Right ventricle myocardium inferior (tissue), 1 donor: ENCODE data around the gene ANKHD1. TPM values are rescaled to one million over a fixed set of nuclear protein-coding genes. Genes with fewer than 3 reads are reported as not detected.

Source experiments
- ATAC-seq: fragments of 200-7000 bp; cut with Tn5 transposase; one replicate; pipeline ENCODE4 v1.9.1; 2020; ENCODE audit warnings: mild to moderate bottlenecking, moderate library complexity
- DNase-seq: peaks from one replicate; pipeline ENCODE4 v3.0.0; 2021; ENCODE audit errors: missing footprints
- intact Hi-C: fragments of 100-400 bp; cut with DNase I; formaldehyde crosslinking; loops from one replicate; pipeline ENCODE4 v1.11.0; 2022
- total RNA-seq: library from RNA; stranded (reverse); fragmentation: NEBNext Ultra II Directional; extraction: Animal tissue kit (Norgen Biotek cat#: 25700); gene quantifications from one replicate; pipeline ENCODE4 v1.2.1, GENCODE V29; 2021
- donor health status: DM: no; HTN: yes; CAD: no; lungs with severe emphysema.

ANKHD1 gene
- total RNA-seq, 1 donor from 2014 or later = 57.2 TPM

DNA sequence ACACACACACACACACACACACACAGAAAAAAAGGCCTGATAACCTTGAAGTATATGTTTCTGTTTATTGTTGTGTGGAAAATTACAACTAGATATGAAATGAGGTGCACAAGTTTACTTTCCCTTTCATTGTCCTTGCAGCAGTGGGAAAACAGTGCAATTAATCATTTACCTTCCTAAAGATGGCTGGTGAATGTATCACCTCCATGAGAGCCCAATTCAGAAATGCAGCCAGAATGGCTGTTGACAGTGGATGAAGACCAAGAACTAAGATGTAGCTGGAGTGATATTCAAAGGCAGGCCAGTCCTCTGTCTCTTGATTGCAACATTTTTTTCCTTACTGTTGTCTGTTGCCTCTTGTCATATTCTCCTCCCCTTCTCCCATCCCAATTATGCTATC lies 96.3 kb downstream of the ANKHD1 start:
- ATAC-seq (no peak), DNase-seq (no peak)
- intact Hi-C loops = no loop called here

DNA sequence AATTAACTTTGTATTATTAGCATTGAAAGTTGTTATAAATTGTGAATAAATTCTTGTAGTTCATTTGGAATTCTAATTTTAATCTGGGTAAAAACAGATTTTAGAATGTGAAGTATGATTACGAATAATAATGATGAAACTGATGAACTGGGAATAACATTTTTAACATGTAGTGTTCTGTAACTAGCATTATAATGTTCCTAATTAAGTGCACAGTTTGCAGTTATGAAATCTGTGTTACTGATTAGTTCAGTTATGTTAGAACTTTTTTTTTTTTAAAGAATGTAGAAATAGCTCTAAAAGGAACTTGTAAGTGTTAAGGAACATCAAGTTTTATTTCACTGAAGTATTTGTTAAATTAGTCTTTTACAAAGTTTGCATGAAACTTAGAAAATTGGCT lies 97.0 kb downstream of the ANKHD1 start:
- ATAC-seq (no peak), DNase-seq (no peak)
- intact Hi-C loops = no loop called here

DNA sequence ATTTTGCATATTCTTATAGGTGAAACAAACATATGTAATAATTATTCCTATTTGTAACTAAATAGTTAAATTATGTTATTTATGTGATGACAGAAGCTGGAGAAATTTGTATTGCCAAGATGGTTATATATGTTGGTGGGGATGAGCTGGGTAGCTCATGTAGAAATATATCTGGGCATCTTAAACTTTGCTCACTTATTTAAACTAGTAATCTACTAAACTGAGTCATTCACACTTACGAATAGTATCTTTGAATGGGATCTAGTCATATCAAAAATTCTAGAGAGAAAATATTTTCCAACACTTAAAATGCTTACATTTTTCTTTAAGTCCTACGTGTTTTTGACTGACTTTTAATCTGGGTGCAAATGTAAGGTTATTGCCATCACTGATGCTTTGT lies 101.2 kb downstream of the ANKHD1 start:
- DNase-seq (no peak), ATAC-seq (no peak)
- intact Hi-C loops = no loop called here

DNA sequence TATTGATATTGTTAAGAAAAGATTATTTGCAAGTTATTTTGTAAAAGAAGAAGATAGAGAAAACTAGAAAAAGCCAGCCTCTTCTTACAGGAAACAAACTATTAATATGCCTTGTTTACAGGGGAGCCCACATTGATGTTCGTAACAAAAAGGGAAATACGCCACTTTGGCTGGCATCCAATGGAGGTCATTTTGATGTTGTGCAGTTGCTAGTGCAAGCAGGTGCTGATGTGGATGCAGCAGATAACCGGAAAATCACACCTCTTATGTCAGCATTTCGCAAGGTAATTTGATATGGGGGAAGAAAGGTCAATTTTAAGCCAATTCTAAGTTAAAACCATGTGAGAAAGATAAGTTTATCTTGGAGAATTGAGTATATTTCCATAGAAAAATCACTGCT lies 108.3 kb downstream of the ANKHD1 start:
- ATAC-seq (no peak), DNase-seq (no peak)
- intact Hi-C loops = no loop called here

DNA sequence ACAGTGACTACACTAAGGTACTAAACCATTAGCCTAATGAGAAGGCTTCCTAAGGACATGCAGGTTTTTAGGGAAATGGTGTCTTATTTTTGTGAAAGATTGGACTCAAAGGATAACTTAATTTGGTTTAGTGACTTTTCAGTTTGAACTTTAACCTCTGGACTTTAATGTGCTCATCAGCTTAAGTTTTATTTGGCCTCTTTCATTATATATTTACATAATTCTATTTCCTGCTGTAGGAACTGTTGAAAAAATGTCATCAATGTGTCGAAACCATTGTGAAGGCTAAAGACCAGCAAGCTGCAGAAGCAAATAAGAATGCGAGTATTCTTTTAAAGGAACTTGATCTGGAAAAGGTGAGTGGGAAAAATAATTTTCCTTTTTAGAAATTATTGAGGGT lies 111.5 kb downstream of the ANKHD1 start:
- intact Hi-C loops = no loop called here

DNA sequence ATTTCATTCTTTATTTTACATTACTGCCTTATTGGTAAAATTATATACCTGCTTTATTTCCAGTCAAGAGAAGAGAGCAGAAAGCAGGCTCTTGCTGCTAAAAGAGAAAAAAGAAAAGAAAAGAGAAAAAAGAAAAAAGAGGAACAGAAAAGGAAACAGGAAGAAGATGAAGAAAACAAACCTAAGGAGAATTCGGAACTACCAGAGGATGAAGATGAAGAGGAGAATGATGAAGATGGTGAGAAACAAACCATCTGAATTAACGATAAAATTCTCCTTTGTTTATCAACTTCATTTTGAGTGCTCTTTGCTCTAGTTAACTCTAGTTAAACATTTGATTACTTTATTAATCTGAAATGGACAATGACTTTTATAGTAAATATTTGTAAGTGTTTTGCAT lies 122.4 kb downstream of the ANKHD1 start:
- intact Hi-C loops = no loop called here
- ATAC-seq = no peak

More for the DNA sequence above, 111.5 kb downstream of the ANKHD1 start:
- ATAC-seq = no peak
- no peak for DNase-seq

DNA sequence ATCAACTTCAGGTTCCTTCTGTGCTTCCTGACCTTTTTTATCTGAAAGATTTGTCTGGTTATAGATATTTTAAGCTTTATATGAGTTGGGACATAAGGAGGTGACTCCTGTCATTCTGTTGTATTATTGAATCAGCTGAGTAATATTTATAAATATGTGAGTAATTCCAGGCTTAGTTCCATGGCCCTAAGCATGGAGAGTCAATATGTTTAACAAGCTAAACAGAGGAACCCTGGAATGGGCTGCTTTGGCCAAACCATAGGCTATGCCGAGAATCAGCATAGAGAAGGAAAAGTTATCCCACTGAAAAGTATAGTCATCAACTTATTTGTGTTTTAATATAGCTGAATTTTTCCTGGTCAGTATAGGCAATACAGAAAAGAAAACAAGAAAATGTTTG lies 138.6 kb downstream of the ANKHD1 start:
- intact Hi-C loops = no loop called here
- no peak for ATAC-seq
- no peak for DNase-seq

More for the DNA sequence above, 122.4 kb downstream of the ANKHD1 start:
- DNase-seq = no peak

DNA sequence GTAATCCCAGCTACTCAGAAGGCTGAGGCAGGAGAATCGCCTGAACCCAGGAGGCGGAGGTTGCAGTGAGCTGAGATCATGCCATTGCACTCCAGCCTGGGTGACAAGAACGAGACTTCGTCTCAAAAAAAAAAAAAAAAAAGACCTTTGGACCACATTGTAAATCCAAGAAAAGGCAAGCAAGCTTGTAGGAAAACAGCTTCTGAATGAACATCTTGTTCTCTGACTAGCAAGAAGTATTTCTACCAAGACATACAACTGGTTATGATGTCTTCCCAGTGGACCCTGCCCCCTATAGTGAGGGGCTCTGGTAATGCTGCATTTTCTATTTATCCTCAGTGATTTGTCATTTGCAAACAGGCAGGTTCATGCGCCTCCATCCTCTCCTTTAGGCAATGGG lies 141.3 kb downstream of the ANKHD1 start:
- intact Hi-C loops = no loop called here
- ATAC-seq = no peak

DNA sequence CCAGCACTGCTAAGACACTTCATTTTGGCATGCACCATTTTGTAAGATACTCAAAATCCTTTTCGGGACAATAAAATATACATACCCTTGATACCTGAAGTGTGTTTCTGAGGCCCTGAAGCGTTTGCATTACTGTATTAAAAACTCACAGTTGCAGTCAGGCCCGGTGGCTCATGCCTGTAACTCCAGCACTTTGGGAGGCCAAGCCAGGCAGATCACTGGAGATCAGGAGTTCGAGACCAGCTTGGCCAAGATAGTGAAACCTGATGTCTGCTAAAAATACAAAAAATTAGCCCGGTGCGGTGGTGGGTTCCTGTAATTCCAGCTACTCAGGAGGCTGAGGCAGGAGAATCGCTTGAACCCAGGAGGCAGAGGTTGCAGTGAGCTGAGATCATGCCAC lies 143.4 kb downstream of the ANKHD1 start:
- no peak for ATAC-seq
- no peak for DNase-seq
- intact Hi-C loops = loop anchor here (5.0 kb wide), 2 partner anchors 143 to 147 kb away; partner anchors contain the start of genes ANKHD1, HARS1 and HARS2

More for the DNA sequence above, 141.3 kb downstream of the ANKHD1 start:
- DNase-seq = no peak

DNA sequence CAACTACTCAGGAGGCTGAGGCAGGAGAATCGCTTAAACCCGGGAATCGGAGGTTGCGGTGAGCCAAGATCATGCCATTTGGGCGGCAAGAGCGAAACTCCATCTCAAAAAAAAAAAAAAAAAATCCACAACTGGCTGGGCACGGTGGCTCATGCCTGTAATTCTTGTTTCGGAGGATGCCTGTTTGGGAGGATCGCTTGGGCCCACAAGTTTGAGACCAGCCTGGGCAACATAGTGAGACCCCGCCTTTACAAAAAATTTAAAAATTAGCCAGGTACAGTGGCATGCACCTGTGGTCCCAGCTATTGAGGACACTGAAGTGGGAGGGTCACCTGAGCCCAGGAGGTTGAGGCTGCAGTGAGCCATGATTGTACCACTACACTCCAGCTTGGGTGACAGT lies 144.0 kb downstream of the ANKHD1 start:
- DNase-seq (no peak), ATAC-seq (no peak)
- intact Hi-C loops = loop anchor here (2.0 to 5.0 kb wide), 4 partner anchors 93 to 147 kb away; partner anchors contain the start of genes ANKHD1, HARS1, HARS2 and TMCO6

DNA sequence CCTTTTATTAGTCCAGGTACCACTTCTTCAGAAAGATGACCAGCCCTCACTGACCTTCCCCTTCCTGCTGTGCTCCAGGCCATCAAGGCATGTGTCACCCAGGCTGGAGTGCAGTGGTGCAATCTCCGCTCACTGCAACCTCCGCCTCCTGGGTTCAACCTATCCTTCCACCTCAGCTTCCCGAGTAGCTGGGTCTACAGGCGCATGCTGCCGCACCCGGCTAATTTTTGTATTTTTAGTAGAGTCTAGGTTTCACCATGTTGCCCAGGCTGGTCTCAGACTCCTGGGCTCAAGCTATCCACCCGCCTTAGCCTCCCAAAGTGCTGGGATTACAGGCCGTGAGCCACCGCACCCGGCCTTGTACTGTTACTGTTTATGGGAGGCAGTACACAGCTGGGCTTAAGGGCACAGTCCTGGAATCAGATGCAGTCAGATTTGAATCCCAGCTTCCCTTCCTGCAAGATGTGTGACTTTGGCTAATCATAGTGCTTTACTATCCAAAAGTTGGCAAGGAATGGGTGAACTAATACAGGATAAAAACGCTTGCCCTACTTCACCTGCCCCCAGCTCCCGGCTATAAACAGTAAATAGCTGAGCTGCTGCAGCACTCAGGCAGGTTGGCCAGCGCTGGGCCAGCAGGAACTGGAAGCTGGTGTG lies 145.3 kb downstream of the ANKHD1 start:
- intact Hi-C loops = loop anchor here (2.0 to 5.0 kb wide), 4 partner anchors 92 to 145 kb away; partner anchors contain the start of genes ANKHD1, HARS1, HARS2 and TMCO6
- no peak for DNase-seq
- ATAC-seq = peak; percentile 0

DNA sequence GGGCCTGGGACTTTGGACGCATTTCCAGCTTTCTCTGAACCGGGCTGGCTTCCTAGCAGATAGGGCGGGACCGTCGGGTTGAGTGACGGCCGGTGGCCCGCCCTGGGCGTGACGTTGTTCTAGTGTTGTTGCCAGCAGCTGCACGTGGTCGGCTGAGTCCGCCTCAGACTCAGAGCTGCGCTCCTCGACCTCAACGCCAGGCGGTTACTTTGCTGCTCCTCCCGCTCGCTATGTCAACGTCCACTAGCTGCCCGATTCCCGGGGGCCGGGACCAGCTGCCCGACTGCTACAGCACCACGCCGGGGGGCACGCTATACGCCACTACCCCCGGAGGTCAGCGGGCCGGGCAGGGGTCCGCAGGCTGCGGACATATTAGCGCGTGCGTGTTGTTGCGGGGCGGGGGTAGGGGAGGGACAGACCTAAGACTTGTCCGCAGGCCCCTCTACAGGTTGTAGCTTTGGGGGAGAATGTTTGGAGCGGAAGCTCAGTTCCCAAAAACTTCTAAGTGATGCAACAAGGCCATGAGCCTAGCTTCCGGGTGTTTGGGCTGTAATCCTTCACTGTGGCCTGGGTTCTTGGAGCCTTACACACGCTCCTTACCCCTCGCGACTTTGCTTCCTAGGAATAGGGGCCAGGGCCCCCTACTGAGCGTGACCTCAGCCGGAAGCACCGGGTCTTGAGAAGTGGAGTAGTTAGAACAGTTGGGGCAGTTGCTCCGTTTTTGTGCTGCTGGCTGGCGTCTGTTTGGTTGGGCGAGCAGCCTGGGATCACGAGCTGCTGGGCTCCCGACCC lies 146.1 kb downstream of the ANKHD1 start, which contains the start of gene EIF4EBP3:
Gene EIF4EBP3 (plus strand): TSS at position 155 of the 792 bp plus-strand sequence. CDS start 76 bp downstream, at position 231.
- ATAC-seq = peak; percentile 93
- intact Hi-C loops = loop anchor here (2.0 to 5.0 kb wide), 4 partner anchors 91 to 145 kb away; partner anchors contain the start of genes ANKHD1, HARS1, HARS2 and TMCO6
- DNase-seq = peak; percentile 98

DNA sequence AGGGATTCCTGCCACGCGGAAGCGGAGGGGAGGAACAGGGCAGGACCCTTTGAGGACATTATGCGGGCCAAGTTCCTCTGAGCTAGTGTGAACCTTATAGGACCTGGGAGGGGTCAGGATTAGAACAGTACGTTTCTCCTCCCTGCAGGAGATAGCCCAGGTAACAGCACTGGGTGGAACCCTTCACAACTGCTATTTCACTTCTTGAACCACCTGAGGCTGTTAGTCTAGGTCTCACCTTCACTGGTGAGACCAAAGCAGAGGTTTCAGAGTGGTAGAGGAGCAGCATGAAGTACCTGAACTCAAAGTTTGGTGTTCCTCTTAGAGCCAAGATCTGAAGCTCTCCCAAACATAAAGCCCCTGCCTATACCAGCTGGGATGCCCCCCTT lies 146.7 kb downstream of the ANKHD1 start:
- ATAC-seq = peak; percentile 57
- intact Hi-C loops = loop anchor here (5.0 kb wide), 2 partner anchors 144 to 146 kb away; partner anchors contain the start of genes ANKHD1, HARS1 and HARS2

DNA sequence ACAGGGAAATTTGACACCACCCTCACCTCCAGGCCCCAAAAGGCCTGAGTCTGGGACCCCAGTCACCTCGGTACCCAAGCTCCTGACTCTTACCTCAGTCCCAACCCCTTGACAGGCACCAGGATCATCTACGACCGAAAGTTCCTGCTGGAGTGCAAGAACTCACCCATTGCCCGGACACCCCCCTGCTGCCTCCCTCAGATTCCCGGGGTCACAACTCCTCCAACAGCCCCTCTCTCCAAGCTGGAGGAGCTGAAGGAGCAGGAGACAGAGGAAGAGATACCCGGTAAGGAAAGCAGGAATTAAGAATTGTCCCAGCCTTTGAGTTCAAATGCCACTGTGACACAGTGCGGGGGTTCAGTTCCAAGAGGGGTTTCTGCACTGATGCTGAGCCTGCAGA lies 147.2 kb downstream of the ANKHD1 start:
- ATAC-seq (no peak), DNase-seq (no peak)
- intact Hi-C loops = loop anchor here (5.0 kb wide), 2 partner anchors 144 to 146 kb away; partner anchors contain the start of genes ANKHD1, HARS1 and HARS2

More for the DNA sequence above, 146.7 kb downstream of the ANKHD1 start:
- no peak for DNase-seq

DNA sequence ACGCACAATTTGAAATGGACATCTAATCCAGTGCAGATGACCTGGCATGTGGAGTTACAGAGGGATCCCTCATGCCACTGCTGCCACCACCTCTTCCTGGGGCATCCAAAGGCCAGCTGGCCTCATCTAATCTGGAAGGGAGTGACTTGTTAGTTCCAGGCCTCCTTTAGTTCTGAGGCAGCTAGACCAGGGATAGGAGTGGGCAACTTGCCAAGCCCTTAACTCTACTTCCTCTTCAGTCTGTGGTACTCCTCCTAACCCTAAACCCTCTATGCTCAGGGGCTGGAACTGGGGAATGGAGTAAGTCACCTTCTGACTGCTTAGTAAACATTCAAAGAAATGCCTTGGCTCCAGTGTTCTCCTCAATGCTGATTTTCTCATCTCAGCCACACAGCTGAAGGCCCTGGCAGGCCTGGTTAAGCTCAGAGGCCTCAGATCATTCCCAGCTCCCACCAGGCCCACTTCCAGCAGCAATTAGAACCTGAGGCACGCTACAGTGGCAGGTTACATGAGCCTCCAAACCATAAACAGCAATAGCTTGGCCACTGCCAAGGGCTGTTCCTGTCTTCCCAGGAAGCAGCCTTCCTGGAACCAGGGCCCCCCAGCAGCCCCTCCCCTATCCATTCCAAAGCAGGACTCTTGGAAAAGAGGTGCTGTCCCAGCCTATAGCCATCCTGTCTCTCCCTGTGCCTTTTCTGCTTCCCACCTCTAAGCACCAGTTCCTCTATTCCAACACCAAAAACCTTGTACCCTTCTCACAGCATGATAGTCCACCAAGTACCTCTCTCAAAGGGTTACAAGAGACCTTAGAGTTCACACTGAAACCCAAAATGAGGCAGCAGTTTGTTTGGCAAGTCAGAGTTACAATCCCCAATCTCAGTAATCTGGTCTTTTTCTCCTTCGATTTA lies 147.9 kb downstream of the ANKHD1 start:
- intact Hi-C loops = loop anchor here (5.0 kb wide), 2 partner anchors 143 to 147 kb away; partner anchors contain the start of genes ANKHD1, HARS1 and HARS2
- DNase-seq (no peak), ATAC-seq (peak; percentile 3)

DNA sequence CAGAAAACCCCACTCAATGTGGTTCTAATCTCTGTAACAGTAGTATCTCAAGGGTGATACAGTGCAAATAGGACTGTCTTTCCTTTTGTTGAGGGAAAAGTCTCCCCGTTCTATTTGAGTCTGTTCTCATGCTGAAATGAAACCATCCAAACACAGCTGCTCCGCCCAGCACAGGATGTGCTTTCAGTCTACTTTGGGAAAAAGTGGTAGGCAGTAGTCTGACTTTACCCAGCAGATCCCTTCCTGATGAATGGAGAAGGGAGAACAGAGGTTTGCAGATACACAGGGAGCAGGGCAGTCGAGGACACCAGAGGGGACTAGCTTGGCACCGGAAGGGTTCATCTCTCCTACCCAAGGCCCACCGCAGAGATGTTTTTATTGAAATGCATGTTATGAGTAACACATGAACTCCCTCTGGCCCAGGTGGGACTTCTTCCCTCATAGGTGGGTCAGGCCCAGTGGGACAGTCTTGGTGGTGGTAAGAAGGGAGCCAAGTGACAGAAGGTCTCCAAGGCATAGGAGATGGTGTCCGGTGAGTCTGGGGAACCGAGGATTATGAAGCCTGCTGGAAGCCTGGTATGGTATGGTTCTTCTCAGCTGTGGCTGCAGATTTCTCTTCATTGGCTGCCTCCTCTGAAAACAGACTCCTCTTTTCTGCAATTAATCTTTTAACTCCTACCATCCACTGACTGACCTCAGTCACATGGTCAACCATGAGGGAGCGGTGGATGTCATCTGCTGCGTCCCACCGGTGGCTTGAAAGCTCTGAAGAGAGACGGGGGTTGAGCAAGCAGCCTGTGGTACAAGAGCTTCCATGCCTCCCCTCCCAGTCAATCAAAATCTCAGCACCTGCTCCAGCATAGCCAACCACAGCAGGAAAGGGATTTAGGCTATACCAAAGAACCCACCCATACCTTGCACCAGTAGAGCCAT lies 148.8 kb downstream of the ANKHD1 start:
- DNase-seq (no peak), ATAC-seq (no peak)
- intact Hi-C loops = no loop called here

DNA sequence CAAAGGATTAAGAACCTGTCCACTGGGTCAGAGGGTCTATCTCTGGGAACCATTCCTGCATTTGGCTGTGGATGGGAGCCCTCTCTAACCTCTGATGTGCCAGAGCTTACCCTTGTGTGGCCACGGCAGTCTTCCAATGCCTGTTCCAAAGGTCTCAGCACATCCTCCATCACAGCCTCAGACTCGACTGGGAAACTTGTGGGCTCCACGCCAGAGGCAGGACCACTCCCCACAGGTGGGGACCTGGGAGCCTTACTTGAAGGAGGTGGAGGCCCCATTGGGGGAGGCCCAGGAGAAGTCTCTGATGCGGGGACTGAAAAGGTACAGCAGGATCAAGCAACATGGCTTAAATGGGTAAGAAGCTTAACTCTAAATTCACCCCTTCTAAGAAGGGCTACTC lies 150.2 kb downstream of the ANKHD1 start:
- DNase-seq (no peak), ATAC-seq (no peak)
- intact Hi-C loops = no loop called here
